NCI-H82 (cell line): ENCODE measurements around the gene ROM1.
"Not testable (repeated sequence)": the region's sequence is repeated elsewhere in the genome, so short reads cannot be mapped to it uniquely, and the experiment has no call there.

Experiments
- DNase-seq: peaks from one replicate; lab custom pipeline; 2025; lab: John Stamatoyannopoulos, UW

Gene ROM1

GRCh38 chr11:62610403-62610802 lies 2.7 kb upstream of the ROM1 start:
- DNase-seq = no peak

- DNase-seq = no peak
These were observed 2.0 kb upstream of the ROM1 start for GRCh38 chr11:62610814-62611704.

- DNase-seq = peak; percentile 68
These were observed 1.2 kb upstream of the ROM1 start for GRCh38 chr11:62611705-62612365.

- no peak for DNase-seq
These were observed 278 bp downstream of the ROM1 start for GRCh38 chr11:62613291-62613778.

GRCh38 chr11:62614275-62614674 lies 1.2 kb downstream of the ROM1 start:
- no peak for DNase-seq

- no peak for DNase-seq
These were observed 2.5 kb downstream of the ROM1 start for GRCh38 chr11:62615521-62615920.

- not testable (repeated sequence) for DNase-seq
These were observed 3.9 kb downstream of the ROM1 start for GRCh38 chr11:62616957-62617356.

GRCh38 chr11:62621027-62621566 lies 8.0 kb downstream of the ROM1 start:
- DNase-seq = no peak

- peak; percentile 98 for DNase-seq
These were observed 8.8 kb downstream of the ROM1 start, which contains the start of gene B3GAT3 for GRCh38 chr11:62621567-62622470. TSS of gene B3GAT3 (minus strand) at chr11:62621986. CDS start at chr11:62621947, 39 bp downstream.

- no peak for DNase-seq
These were observed 9.5 kb downstream of the ROM1 start for GRCh38 chr11:62622476-62623089.

- no peak for DNase-seq
These were observed 14.7 kb downstream of the ROM1 start for GRCh38 chr11:62627713-62628112.

- no peak for DNase-seq
These were observed 19.4 kb downstream of the ROM1 start for GRCh38 chr11:62632492-62632891.

GRCh38 chr11:62644220-62644619 lies 31.2 kb downstream of the ROM1 start:
- DNase-seq = no peak

GRCh38 chr11:62645671-62645945 lies 32.6 kb downstream of the ROM1 start:
- no peak for DNase-seq

- DNase-seq = peak; percentile 98
These were observed 33.1 kb downstream of the ROM1 start, which contains the start of gene GANAB for GRCh38 chr11:62645946-62646824. TSS of gene GANAB (minus strand) at chr11:62646613. CDS start at chr11:62646599, 14 bp downstream.

- DNase-seq = peak; percentile 45
These were observed 34.0 kb downstream of the ROM1 start for GRCh38 chr11:62646825-62647608.

- no peak for DNase-seq
These were observed 34.5 kb downstream of the ROM1 start for GRCh38 chr11:62647609-62648005.

- DNase-seq = no peak
These were observed 35.3 kb downstream of the ROM1 start for GRCh38 chr11:62648185-62648966.

GRCh38 chr11:62648967-62649364 lies 35.9 kb downstream of the ROM1 start:
- no peak for DNase-seq
